Activated CD8-positive, alpha-beta memory T cell treated with anti-CD3 and anti-CD28 coated beads, Interleukin-2, amount 50 U/mL, for 24 hours (primary cell): Measurements from ENCODE around the gene TNFRSF1B.

Experiments
- DNase-seq: peaks from one replicate; pipeline ENCODE4 v3.0.0-alpha.2; 2020; ENCODE audit errors: extremely low read depth

TNFRSF1B gene

DNA sequence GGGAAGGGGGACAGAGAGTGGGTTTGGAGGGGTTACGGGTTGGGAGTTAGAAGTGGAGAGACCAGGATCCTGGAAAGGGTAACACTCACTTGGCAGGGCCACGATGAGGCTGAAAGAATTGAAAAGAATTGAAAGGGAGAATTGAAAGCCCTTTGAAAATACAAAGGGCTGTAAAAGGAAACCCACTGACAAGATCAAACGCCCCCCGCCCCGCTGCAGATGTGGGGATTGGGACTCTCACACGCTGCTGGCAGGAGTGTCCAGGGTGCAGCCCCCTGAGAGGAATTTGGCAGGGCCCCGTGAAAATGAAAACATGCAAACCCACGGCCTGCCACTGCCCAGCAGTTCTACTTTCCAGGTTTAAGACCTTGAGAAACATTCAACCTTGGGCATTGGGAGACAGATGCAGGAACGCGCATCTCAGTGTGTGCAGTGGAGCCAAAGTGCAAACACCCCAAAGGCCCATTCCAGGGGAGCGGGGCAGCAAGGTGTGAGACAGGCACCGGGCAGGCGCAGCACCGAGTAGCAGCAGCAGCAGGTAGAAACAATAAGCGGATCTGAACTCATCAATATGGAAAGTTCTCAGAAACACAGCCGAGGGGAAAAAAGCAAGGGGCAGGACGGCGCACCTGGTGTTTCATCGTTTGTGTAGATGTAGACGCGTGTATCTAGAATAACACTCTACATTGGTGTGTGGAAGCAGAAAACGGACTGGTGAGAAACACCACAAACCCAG is 8.3 kb upstream of the TNFRSF1B start:
- no peak for DNase-seq

DNA sequence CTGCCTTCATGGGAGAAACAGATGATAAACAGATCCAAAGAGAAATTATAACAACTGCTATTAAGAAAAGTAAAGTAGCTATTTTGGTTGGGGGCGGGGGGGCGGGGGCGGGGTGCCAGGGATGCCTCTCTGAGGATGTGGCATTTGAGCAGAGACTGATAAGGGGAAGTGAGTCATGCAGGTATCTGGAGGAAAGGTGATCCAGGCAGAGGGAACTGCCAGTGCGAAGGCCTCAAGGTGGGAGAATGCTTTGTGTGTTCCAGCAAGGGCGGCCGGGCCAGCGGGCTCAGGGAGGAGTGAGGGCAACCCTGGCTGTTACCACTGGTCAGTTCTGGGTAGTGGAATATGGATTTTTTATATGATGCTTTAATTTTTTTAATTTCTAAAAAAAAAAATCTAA is 7.0 kb upstream of the TNFRSF1B start:
- DNase-seq: no peak

DNA sequence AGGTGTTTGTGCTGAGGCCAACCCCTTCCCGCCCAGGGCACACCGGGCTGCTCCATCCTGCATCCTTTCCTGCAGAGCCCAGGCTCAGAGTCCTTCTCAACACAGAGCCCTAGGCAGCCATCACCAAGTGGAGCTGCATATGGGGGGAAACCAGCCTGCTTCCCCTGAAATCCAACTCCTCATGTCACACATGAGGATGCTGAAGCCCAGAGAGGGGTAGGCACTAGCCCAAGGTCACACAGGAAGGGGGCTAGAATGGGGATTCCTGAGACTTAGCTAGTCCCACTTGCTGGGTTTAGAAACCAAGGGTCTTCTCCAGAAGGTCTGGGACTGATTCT is 5.5 kb upstream of the TNFRSF1B start:
- no peak for DNase-seq

DNA sequence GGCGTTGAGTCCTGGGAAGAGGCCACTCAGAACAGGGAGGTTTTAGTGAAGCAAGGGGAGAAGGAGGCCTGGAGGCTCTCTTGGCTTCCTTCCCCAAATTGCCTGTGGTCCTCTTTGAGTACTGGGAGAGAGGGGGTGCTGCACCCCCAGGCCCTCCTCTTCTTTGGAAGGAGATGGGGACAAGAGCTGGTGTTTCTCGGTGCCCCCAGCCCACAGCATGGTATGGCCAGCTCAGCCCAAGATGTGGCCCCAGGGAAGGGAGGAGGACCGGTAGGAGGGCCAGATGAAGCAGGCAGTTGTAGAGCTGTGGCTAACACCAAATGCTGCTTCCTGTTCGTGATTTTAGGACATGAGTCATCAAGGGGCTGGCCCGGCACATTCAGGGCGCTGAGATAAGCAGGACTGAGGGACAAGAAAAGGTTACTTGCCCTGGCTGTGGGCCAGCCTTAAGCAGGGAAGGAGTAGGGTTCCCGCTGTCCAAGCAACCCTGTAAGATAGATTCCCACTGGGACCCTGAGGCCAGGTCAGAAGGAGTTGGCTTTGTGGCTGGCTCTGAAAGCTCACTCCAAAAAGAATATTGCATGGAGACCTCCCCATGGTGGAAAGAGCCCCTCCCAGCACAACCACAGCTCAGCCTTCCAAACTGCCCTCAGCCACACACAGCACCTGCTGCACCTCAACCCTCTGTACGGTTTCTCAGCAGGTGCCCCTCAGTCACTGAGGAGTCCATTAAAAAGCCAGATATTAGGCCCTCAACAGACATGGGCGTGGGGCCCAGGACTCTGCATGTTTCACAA is 4.9 kb upstream of the TNFRSF1B start:
- peak; percentile 66 for DNase-seq

DNA sequence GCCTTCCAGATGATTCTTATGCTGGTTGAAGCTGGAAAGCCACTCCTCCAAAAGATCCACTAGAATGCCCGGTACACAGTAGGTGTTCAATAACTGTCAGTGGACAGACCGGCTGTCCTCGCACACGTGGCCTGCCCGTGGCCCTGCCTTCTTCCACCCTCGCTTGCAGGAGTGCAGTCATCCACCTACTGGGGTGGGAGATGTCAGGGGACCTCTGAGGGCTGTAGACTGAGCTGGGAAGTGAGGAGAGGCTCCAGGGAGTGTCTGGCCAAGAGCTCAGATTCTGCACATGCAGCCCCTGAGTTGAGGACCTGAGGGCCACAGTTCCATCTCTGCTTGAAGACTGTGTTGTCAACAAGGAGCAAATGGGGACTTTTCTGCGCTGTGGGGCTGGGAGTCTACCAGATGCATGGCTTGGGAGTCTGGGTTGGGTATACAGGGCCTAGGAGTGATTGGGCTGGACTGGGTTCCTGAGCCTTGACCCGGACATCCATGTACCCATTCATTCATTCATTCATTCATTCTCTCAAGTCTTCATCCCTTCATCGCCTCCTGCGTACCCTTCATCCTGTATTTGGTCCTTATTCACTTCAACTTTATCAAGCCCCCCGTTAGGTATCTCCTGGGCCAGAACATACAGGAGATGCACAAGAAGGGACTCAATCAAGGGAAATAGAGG is 4.2 kb upstream of the TNFRSF1B start:
- no peak for DNase-seq

DNA sequence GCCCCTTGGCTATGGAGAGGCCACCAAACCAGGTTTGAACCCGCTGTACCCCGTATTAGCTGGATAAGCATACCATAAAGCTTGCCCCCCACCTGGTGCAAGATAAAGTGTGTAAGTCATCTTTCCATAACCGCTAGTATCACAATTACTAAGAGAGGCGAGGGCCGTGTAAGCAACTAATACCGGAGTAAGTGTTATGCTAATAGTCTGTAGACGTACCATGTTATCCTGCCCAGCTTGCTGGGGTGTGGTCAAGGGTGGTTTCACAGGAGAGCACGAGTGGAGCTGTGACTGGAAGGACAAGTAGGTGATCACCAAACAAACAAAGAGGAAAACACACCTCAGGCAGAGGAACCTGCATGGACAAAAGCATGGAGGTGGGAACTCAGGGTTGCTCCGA is 3.6 kb upstream of the TNFRSF1B start:
- DNase-seq: no peak

DNA sequence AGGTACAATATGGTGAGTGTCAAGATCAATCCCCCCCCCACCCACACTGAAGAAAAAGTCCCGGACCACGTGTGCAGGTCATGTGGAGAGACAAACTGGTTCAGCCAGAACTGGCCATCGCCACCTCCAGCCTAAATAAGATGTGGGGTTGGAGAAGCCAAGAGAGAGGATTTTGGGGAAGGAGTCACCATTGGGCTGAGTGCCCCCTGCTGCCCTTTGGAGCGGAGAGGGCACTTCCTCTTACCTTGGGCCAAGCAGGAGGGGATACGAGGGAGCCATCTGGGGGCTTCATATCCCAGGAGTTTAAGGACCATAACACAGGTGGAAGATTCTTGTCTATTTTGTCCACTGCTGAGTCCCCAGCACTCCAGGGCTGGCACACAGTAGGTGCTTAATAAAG is 2.6 kb upstream of the TNFRSF1B start:
- DNase-seq: no peak

DNA sequence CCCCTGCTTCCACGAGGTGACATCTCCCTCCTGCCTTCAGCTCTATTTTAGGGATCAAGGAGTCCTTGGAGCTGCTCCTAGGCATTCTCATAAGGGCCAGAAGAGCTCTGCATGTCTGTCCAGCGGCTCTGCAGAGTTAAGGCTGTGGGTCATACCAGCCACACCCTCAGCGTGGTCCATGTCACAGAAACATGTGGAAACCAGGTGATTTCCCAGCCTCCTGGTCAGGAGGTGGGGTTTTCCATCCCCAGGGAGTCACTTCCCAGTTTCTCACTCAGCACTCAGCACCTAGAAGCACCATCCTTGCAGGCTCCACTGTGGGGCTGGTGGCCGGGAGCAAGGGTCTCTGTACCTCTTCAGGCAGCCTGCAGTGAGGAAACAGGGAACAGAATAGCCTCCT is 1.4 kb upstream of the TNFRSF1B start:
- no peak for DNase-seq

DNA sequence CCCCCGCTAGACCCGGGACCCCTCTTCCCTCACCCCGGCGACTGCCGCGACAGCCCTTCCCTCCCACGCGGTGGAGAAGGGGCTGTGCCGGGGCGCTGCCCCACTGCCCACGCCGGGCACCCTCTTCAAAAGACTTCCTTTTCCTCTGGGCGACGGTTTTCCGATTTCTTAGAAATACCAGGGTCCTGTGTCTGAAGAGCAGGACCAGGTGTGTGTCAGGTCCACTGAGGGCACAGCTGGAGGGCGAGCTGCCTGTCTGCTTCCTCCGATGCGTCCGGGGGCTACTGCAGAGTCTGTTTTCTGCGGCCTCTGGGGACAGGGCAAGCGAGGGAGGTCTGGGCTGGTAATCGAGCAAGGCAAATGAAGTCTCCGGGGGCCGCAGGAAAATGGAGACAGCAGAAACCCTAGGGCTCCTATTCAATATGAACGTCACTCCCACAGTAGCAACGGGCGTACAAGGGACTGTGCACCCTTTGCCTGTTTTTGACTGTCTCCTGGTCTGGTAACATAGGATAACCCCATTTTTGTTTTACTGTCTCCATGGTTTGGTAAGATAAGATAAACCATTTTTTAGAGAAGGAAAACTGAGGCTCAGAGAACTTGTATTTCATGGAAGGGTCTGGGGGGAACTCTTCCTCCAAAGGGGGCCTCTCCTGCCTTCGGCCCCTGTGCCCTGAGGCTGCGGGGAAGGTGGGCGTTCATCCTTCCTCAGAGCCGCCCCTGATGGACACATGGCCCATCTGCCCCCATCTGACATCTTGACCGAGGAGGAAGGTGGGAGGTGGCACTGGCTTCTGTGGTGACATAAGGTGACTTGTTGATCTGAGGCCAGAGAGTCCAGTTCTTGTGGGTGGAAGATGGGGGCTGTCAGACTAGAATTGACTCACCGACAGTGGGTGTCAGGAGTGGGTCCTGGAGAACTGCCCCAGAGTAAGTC is 970 bp downstream of the TNFRSF1B start:
- no peak for DNase-seq

DNA sequence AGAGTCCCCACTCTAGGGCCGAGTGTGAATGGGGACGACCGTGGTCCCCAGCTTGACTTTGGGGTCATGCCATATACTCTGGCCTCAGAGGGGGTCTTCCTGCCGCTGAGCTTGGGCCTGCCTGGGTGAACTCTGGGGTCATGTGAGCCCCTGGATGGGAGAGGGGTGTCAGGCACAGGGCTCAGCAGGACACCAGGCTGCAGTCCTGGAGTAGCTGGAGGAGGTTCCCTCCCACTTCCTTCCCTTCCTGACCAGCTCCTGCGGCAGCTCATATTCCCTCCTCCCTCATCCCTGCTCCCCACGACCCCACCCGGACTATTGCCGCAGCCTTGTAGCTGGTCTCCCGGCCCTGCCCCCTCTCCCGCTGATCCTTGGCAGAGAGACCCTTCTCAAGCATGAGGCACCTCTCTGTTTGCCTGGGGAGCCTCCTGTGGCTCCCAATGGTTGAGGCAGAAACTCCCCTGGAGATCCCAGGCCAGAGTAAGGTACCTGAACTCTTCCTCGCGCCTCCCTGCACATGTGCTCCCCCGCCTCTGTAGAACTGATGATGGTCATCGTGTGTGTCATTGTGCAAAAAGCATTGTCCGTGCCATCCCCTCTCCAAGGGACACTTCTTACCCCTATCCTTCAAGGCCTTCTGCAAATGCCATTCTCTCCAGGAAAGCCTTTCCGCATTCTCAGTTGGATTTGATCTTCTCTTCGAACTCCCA is 1.8 kb downstream of the TNFRSF1B start:
- DNase-seq: no peak

DNA sequence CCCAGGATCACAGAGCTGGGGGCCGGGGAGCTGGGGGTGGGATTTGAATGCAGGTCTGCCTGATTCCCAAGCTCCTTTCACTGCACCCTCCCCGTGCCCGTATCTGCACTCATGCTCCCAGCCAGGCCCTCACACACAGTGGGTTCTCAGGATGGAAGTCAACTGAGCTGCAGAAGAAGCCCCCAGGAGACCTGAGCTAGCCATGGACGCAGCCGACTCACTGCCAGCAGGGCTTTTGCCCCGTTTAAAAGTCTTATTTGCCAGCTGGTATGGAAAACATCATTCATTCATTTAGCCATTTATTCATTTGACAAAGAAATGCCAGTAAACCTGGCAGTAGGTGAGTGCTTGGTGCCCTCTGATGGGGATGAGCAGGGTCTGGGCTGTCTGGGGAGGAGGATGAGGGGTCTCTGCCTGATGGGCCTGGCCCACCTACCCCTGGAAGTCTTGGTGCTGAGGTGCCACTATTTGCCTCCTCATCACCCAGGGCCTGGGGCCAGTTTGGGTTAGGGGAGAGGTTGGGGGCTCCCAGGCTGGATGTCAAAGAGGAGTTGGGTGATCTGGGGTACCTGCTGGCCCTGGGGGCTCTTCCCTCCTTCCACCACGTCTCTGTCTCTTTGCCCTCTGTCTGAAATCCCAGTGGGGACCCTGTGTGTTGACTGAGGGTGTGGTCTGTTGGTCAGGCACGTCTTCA is 2.8 kb downstream of the TNFRSF1B start:
- DNase-seq: no peak

DNA sequence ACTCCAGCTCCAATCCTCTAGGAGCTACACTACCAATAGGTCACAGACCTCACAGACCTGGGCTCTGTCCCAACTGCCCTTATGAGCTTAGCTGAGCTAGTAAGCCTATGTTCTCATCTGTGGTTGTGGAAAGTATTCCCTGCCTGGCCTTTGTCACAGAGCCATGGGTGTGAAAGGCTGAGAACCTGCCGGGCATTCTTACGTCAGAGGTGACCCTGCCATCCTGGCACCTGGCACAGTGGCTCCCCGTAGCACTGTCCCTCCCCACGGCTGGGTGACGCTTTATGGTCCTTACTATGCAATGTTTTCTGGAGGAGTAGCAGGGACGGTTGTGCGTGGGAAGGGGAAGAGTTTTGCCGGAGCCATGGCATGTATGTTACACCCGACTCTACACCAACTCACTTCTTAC is 3.5 kb downstream of the TNFRSF1B start:
- no peak for DNase-seq

DNA sequence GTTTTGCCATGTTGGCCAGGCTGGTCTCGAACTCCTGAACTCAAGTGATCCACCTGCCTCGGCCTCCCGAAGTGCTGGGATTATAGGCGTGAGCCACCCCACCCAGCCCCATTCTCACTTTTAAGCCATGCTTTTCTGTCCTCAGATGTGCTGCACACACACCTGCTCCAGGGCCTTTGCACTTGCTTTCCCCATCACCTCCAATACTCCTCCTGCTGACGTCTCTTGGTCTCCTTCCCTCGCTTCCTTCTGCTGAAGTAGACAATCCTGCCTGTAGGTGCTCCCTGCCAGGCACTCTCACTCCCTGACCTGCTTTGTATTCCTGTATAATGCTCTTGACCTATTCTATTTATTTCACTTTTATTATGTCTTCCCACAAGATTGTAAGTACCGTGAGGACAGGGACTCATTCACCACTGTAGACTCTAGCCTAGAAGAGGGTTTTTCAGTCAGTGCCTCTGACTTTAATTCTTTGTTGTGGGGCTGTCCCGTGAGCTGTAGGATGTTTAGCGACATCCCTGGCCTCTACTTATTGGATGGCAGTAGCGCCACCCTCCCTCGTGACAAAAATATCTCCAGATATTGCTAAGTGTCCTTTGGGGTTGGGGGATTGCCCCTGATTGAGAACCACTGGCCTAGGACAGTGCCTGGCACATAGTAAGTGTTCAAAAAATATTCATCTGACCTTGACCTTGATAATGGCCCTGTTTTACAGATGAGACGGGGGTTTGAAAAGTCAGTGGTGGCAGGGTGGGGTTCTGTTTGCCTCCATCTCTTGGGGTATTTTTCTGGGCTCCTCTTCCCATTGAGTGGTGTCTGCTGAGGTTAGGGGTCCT is 4.6 kb downstream of the TNFRSF1B start:
- no peak for DNase-seq

DNA sequence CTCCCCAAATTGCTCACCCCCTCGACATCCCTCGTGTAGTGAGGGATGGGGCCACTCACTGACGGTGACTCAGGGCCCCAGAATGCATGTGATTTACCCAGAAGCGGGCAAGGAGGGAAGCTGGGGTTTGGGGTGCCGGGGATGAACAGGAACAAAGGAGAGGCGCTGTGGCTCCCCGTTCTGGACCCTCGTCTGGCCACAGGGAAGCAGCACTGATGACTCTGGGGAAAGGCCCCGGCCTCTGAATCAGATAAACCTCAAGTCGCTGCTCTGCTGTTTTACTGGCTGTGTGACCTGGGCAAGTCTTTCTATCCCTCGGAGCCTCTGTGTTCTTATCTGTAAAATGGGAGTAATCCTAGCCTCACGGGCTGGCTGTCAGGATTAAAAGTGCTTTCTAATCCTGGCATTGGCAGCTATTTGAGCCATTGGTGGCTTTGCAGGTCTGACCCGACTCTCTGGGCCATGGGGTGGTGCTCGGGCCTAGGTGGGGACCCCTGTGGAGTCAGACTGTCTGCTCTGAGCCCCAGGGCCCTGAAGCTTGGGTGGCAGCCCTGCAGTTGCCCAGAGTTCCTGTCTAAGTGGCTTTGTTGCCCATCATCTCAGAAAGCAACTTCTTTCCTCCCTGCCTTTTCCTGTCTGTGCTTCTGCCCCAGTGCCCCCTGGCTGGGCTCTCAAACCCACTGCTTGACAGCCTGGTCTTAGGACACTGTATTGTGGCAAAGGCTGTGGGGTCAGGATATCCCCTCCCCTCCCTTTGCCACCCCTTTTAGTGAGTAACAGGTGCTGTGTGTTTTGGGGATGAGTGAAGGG is 5.5 kb downstream of the TNFRSF1B start:
- no peak for DNase-seq

DNA sequence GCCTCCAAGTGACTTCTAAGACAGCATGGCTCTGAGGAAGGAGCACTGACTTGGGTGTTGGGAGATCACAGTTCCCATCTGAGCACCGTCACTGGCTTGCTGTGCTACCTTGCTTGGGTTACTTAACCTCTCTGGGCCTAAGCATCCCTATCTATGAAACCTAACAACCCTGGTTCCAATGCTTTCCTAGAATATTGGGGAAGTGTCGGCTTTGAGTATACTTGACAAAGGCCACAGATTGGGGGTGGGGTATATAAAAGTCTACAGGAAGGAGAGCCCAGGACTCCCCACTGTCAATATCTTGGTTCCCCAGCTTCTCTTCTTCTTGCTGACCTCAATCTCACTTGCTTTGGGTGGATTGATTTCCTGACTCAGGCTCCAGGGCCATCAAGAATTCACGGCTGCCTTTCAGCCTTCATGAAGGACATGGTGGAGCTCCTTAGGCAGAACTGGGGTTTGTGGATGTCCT is 6.3 kb downstream of the TNFRSF1B start:
- no peak for DNase-seq

DNA sequence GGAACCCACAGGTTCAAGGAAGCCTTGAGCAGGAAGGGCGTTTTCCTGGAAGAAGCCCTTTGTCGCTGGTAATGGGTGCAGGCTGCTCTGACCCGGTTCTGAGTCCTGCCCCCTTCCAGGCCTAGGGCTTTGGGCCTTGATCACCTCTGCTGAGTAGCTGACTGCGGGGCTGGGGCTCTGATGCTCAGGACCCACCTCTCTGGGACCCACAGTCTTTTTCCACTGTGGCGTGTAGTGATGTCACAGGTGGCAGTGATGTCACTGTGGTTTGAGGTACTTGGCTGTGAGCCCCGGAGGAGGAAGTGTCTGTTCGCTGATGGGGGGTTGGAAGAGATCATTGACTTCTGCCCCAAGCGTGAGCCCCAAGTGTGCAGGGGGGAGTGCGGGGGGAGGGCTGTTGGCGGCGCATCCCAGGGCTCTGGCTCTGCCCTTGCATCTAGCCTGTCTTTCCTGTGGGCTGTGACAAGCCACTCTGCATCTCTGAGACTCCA is 6.9 kb downstream of the TNFRSF1B start:
- peak; percentile 84 for DNase-seq

DNA sequence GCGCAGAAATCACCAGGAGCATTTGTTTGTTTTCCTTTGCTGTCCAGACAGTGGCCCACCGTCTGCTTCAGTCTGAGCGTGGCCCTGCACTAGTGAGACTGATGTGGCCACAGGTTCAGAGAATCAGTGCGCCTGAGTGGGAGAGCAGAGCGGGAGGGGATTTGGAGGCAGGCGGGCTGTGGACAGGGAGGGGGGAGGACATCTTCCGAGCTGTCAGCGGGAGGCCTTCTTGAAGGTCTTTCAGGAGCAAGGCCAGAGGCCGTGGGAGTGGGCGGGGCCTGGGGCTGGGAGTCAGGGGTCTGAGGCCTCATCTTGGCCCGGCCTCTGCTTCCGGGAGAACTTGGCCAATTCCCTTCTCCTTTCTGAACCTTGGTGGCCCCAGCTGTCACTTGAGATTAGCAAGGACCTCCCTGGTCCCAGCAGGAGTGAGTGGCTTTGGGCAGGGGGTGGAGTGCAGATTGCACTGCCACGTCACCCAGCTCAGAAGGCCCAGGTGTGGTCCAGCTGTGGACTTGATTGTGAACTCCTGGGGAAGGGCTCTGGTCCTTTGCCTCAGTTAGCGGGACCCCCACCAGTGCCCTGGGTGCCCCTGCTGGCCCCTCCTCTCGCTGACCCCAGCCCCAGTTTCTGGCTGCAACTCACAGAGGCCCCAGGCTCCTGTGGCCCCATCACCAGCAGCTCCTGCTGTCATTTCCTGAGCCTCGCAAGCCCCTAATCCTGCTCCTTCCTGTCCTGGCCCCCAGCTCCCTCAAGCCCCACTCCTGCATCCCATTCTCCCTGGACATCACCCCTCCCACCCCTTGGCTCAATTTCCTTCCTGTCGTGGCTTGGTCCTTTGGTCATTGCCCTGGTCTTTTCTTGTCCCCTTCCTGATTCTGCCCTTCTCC is 8.4 kb downstream of the TNFRSF1B start:
- no peak for DNase-seq
